ENCODE measurements around the gene PRPSAP2.
"Not testable (repeated sequence)": the region's sequence is repeated elsewhere in the genome, so short reads cannot be mapped to it uniquely, and the experiment has no call there.

GRCh38 chr17:18864996-18865395 is 7.1 kb downstream of the PRPSAP2 start:
- TF ChIP-seq CTCF (IDR thresholded peaks at IDR 0.05; ENCODE audit: low read depth, low read length); EZH2phosphoT487 (IDR thresholded peaks at IDR 0.05; ENCODE audit: low read depth): not testable (repeated sequence)

Measured in OCI-LY3 (cell line).